GM19035 (cell line): ENCODE results near the gene LRRC52.

ENCODE experiments used
- ATAC-seq: cut with Tn5 transposase; IDR thresholded peaks from one replicate; pipeline ENCODE4 v1.9.1; 2021; ENCODE audit not compliant: unreplicated experiment

The LRRC52 gene

GRCh38 chr1:165536016-165536415 lies 7.8 kb upstream of the LRRC52 start:
- no peak for ATAC-seq

GRCh38 chr1:165537356-165538109 lies 6.3 kb upstream of the LRRC52 start:
- ATAC-seq = no peak

- ATAC-seq = no peak
Measured at GRCh38 chr1:165539306-165539705, 4.5 kb upstream of the LRRC52 start.

- ATAC-seq = no peak
Measured at GRCh38 chr1:165539908-165540307, 3.9 kb upstream of the LRRC52 start.

- ATAC-seq = no peak
Measured at GRCh38 chr1:165542015-165542631, 1.7 kb upstream of the LRRC52 start.

- ATAC-seq = no peak
Measured at GRCh38 chr1:165542647-165543046, 1.2 kb upstream of the LRRC52 start.

- no peak for ATAC-seq
Measured at GRCh38 chr1:165544996-165545395, 1.2 kb downstream of the LRRC52 start.

- no peak for ATAC-seq
Measured at GRCh38 chr1:165545974-165546373, 2.2 kb downstream of the LRRC52 start.

- no peak for ATAC-seq
Measured at GRCh38 chr1:165549973-165550372, 6.2 kb downstream of the LRRC52 start.

GRCh38 chr1:165551469-165551868 lies 7.7 kb downstream of the LRRC52 start:
- ATAC-seq = no peak

GRCh38 chr1:165560883-165561656 lies 17.3 kb downstream of the LRRC52 start:
- ATAC-seq = no peak

- ATAC-seq = no peak
Measured at GRCh38 chr1:165562571-165562970, 18.8 kb downstream of the LRRC52 start.

GRCh38 chr1:165563551-165563950 lies 19.8 kb downstream of the LRRC52 start:
- no peak for ATAC-seq

- no peak for ATAC-seq
Measured at GRCh38 chr1:165564561-165564960, 20.8 kb downstream of the LRRC52 start.

GRCh38 chr1:165565751-165566490 lies 22.1 kb downstream of the LRRC52 start:
- ATAC-seq = no peak

- no peak for ATAC-seq
Measured at GRCh38 chr1:165570078-165570477, 26.3 kb downstream of the LRRC52 start.

- no peak for ATAC-seq
Measured at GRCh38 chr1:165573787-165574186, 30.0 kb downstream of the LRRC52 start.

- ATAC-seq = no peak
Measured at GRCh38 chr1:165574295-165574694, 30.5 kb downstream of the LRRC52 start.

- ATAC-seq = no peak
Measured at GRCh38 chr1:165575468-165576099, 31.8 kb downstream of the LRRC52 start.

GRCh38 chr1:165576536-165576935 lies 32.7 kb downstream of the LRRC52 start:
- ATAC-seq = no peak

GRCh38 chr1:165577707-165578106 lies 33.9 kb downstream of the LRRC52 start:
- no peak for ATAC-seq
